Measurements from ENCODE around the gene DNAI4. TPM values are rescaled to one million over a fixed set of nuclear protein-coding genes. Genes with fewer than 3 reads are reported as not detected.

Gene DNAI4
- total and polyA plus RNA-seq, 2 donors (not counting 1 experiment from before 2014, with no cell fraction given), result 0.30 to 2.7 TPM

GRCh38 chr1:66853379-66853778, 71.3 kb downstream of the DNAI4 start:
- H3K27me3 Mint-ChIP-seq, result no peaks in the 10 kb centered on the region
- Histone ChIP-seq H3K9ac (ENCODE audit: low read length) (no peak overlapping the region), H3K79me2 (ENCODE audit: control insufficient read depth, insufficient read depth, low read length) (no peaks in the 10 kb centered on the region), H3K27ac (ENCODE audit: low read length in 2 of 2) (no peak overlapping the region), H4K20me1 (ENCODE audit: control insufficient read depth, insufficient read depth, low read length, poor library complexity, severe bottlenecking) (no peaks in the 10 kb centered on the region), H2AFZ (ENCODE audit: insufficient read depth, low read depth, low read length, poor library complexity, severe bottlenecking) (no peak overlapping the region), H3K4me1 (ENCODE audit: control insufficient read depth in 2 of 2, insufficient read depth in 2 of 2, low read length in 2 of 2) (no peaks in the 10 kb centered on the region), H3K4me2 (replicated peaks; ENCODE audit: low read depth, low read length, poor library complexity, severe bottlenecking) (no peak overlapping the region), H3K27me3 (replicated peaks in 1 of 4; ENCODE audit: control extremely low read depth in 1 of 4, control insufficient read depth in 3 of 4, insufficient read depth in 4 of 4, low read length in 3 of 4) (no peaks in the 10 kb centered on the region), H3K9me3 (ENCODE audit: control extremely low read depth in 1 of 3, control insufficient read depth in 2 of 3, insufficient read depth in 1 of 3, low read length in 2 of 3) (peaks cover 0 to 3% (median 2%) of the 10 kb centered on the region in 3 donors), H3K4me3 (ENCODE audit: control extremely low read depth in 1 of 5, extremely low read depth in 1 of 5, insufficient read depth in 1 of 5, low read depth in 2 of 5, low read length in 4 of 5) (no peak overlapping the region), H3K36me3 (replicated peaks in 1 of 2; ENCODE audit: control extremely low read depth in 1 of 2, control insufficient read depth in 1 of 2, extremely low read depth in 1 of 2, insufficient read depth in 2 of 2, low read length in 1 of 2) (no peaks in the 10 kb centered on the region)
- no peak for TF ChIP-seq EZH2 (IDR thresholded peaks at IDR 0.05; ENCODE audit: borderline replicate concordance, insufficient read depth, low read depth, low read length, poor library complexity, severe bottlenecking)
- TF ChIP-seq CTCF (IDR thresholded peaks at IDR 0.05), result no peak
- CTCF ChIA-PET, result no interaction called here
- no CpG with 5 or more reads among the region's 1 CpG for WGBS (ENCODE audit: insufficient coverage)
- ATAC-seq (ENCODE audit: low read depth), result no peak
- H3K27ac Mint-ChIP-seq, result no peak overlapping the region
- no peak for DNase-seq
- H3K4me3 Mint-ChIP-seq, result no peak overlapping the region
- POLR2A ChIA-PET, result no interaction called here
- no peaks in the 10 kb centered on the region for H3K4me1 Mint-ChIP-seq
- intact Hi-C loops (cut with micrococcal nuclease), result no loop called here
- peaks cover 8% of the 10 kb centered on the region for H3K9me3 Mint-ChIP-seq (ENCODE audit: insufficient read depth)

DNA sequence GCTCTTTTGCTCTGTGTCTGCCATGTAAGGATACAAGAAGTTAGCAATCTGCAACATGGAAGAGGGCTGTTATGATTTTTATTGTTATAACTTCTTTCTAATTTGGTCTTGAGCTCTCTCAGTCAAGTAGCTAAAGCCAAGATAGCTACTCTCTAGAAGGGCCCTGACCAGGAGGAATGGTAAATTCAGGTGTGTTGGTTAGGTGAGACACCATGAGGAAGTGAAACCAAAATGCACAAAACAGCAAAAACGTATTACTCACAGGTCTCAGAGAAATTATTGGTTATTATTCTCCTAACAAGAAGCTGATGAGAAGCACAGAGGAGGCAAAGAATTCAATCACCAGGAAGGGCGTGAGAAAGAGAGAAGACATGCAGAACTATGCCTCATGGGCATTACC, 71.8 kb downstream of the DNAI4 start:
- no peak for DNase-seq
- intact Hi-C loops (cut with micrococcal nuclease), result no loop called here
- Histone ChIP-seq H3K4me2 (replicated peaks; ENCODE audit: low read depth, low read length, poor library complexity, severe bottlenecking) (no peak overlapping the region), H3K9me3 (ENCODE audit: control extremely low read depth in 1 of 3, control insufficient read depth in 2 of 3, insufficient read depth in 1 of 3, low read length in 2 of 3) (peaks cover 0 to 3% (median 2%) of the 10 kb centered on the region in 3 donors), H4K20me1 (ENCODE audit: control insufficient read depth, insufficient read depth, low read length, poor library complexity, severe bottlenecking) (no peaks in the 10 kb centered on the region), H3K4me1 (ENCODE audit: control insufficient read depth in 2 of 2, insufficient read depth in 2 of 2, low read length in 2 of 2) (no peaks in the 10 kb centered on the region), H2AFZ (ENCODE audit: insufficient read depth, low read depth, low read length, poor library complexity, severe bottlenecking) (no peak overlapping the region), H3K79me2 (ENCODE audit: control insufficient read depth, insufficient read depth, low read length) (no peaks in the 10 kb centered on the region), H3K4me3 (ENCODE audit: control extremely low read depth in 1 of 5, extremely low read depth in 1 of 5, insufficient read depth in 1 of 5, low read depth in 2 of 5, low read length in 4 of 5) (no peak overlapping the region), H3K27me3 (replicated peaks in 1 of 4; ENCODE audit: control extremely low read depth in 1 of 4, control insufficient read depth in 3 of 4, insufficient read depth in 4 of 4, low read length in 3 of 4) (no peaks in the 10 kb centered on the region), H3K27ac (ENCODE audit: low read length in 2 of 2) (no peak overlapping the region), H3K9ac (ENCODE audit: low read length) (no peak overlapping the region), H3K36me3 (replicated peaks in 1 of 2; ENCODE audit: control extremely low read depth in 1 of 2, control insufficient read depth in 1 of 2, extremely low read depth in 1 of 2, insufficient read depth in 2 of 2, low read length in 1 of 2) (no peaks in the 10 kb centered on the region)
- Mint-ChIP-seq H3K27me3 (no peaks in the 10 kb centered on the region), H3K9me3 (ENCODE audit: insufficient read depth) (peaks cover 8% of the 10 kb centered on the region), H3K4me1 (no peaks in the 10 kb centered on the region), H3K27ac (no peak overlapping the region), H3K4me3 (no peak overlapping the region)
- 100% methylated on average over 1 of the region's 2 CpGs for WGBS (ENCODE audit: insufficient coverage)
- no peak for ATAC-seq (ENCODE audit: low read depth)
- POLR2A ChIA-PET, result no interaction called here
- TF ChIP-seq CTCF (IDR thresholded peaks at IDR 0.05) (no peak), EZH2 (IDR thresholded peaks at IDR 0.05; ENCODE audit: borderline replicate concordance, insufficient read depth, low read depth, low read length, poor library complexity, severe bottlenecking) (no peak)
- CTCF ChIA-PET, result no interaction called here

Data from B cell (primary cell).